Measurements from ENCODE around the gene AATK.

The AATK gene

GRCh38 chr17:81187586-81188490 lies 21.8 kb upstream of the AATK start:
- no peak overlapping the region for H3K9ac ChIP-seq (ENCODE audit: low read depth, low read length)
- no peak overlapping the region for H3K4me2 ChIP-seq (ENCODE audit: low read length)
- H3K36me3 ChIP-seq (ENCODE audit: insufficient read depth, low read length), result peaks cover 5% of the 10 kb centered on the region
- no peaks in the 10 kb centered on the region for H3K4me1 ChIP-seq (ENCODE audit: control insufficient read depth, insufficient read depth, low read length)
- no peak overlapping the region for H3K4me3 ChIP-seq (ENCODE audit: low read length)
- no peaks in the 10 kb centered on the region for H3K9me3 ChIP-seq (replicated peaks; ENCODE audit: low read length)
- peaks cover 8% of the 10 kb centered on the region for H3K27me3 ChIP-seq (ENCODE audit: control insufficient read depth, insufficient read depth, low read length)

GRCh38 chr17:81187120-81187519 lies 21.1 kb upstream of the AATK start:
- Histone ChIP-seq H3K9me3 (replicated peaks; ENCODE audit: low read length) (no peaks in the 10 kb centered on the region), H3K36me3 (ENCODE audit: insufficient read depth, low read length) (peaks cover 5% of the 10 kb centered on the region), H3K27me3 (ENCODE audit: control insufficient read depth, insufficient read depth, low read length) (peaks cover 8% of the 10 kb centered on the region), H3K4me3 (ENCODE audit: low read length) (no peak overlapping the region), H3K9ac (ENCODE audit: low read depth, low read length) (no peak overlapping the region), H3K4me1 (ENCODE audit: control insufficient read depth, insufficient read depth, low read length) (no peaks in the 10 kb centered on the region), H3K4me2 (ENCODE audit: low read length) (no peak overlapping the region)

GRCh38 chr17:81186203-81186602 lies 20.2 kb upstream of the AATK start:
- Histone ChIP-seq H3K9ac (ENCODE audit: low read depth, low read length) (no peak overlapping the region), H3K4me2 (ENCODE audit: low read length) (no peak overlapping the region), H3K27me3 (ENCODE audit: control insufficient read depth, insufficient read depth, low read length) (peaks cover 8% of the 10 kb centered on the region), H3K9me3 (replicated peaks; ENCODE audit: low read length) (no peaks in the 10 kb centered on the region), H3K4me1 (ENCODE audit: control insufficient read depth, insufficient read depth, low read length) (no peaks in the 10 kb centered on the region), H3K36me3 (ENCODE audit: insufficient read depth, low read length) (peaks cover 5% of the 10 kb centered on the region), H3K4me3 (ENCODE audit: low read length) (no peak overlapping the region)

DNA sequence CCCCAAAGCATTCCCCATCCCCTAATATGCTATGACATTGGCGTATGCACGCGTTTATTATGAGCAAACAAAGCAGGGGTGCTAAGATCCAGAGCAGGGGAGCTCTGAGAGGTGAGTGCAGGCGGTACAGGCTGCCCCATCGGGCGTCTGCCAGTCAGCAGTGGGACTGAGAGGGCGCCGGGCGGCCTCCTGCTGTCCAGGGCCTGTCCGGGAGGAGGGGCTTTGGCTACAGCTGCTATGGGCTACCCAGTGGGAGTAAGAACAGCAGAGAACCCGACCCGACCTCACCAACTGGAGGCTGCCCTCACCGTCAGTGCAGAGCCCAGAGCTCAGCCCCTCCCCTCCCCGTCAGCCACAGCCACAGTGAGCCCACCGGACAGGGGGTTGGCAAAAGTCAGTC lies 18.5 kb upstream of the AATK start:
- Histone ChIP-seq H3K27me3 (ENCODE audit: control insufficient read depth, insufficient read depth, low read length) (peaks cover 9% of the 10 kb centered on the region), H3K36me3 (ENCODE audit: insufficient read depth, low read length) (peaks cover under 1% of the 10 kb centered on the region), H3K4me1 (ENCODE audit: control insufficient read depth, insufficient read depth, low read length) (no peaks in the 10 kb centered on the region), H3K9me3 (replicated peaks; ENCODE audit: low read length) (no peaks in the 10 kb centered on the region), H3K9ac (ENCODE audit: low read depth, low read length) (no peak overlapping the region), H3K4me2 (ENCODE audit: low read length) (no peak overlapping the region), H3K4me3 (ENCODE audit: low read length) (no peak overlapping the region)

- no peaks in the 10 kb centered on the region for H3K4me1 ChIP-seq (ENCODE audit: control insufficient read depth, insufficient read depth, low read length)
- H3K9ac ChIP-seq (ENCODE audit: low read depth, low read length), result no peak overlapping the region
- no peaks in the 10 kb centered on the region for H3K9me3 ChIP-seq (replicated peaks; ENCODE audit: low read length)
- no peak overlapping the region for H3K4me3 ChIP-seq (ENCODE audit: low read length)
- no peak overlapping the region for H3K4me2 ChIP-seq (ENCODE audit: low read length)
- H3K36me3 ChIP-seq (ENCODE audit: insufficient read depth, low read length), result no peaks in the 10 kb centered on the region
- peaks cover 16% of the 10 kb centered on the region for H3K27me3 ChIP-seq (ENCODE audit: control insufficient read depth, insufficient read depth, low read length)
These were observed 17.8 kb upstream of the AATK start for GRCh38 chr17:81183807-81184206.

DNA sequence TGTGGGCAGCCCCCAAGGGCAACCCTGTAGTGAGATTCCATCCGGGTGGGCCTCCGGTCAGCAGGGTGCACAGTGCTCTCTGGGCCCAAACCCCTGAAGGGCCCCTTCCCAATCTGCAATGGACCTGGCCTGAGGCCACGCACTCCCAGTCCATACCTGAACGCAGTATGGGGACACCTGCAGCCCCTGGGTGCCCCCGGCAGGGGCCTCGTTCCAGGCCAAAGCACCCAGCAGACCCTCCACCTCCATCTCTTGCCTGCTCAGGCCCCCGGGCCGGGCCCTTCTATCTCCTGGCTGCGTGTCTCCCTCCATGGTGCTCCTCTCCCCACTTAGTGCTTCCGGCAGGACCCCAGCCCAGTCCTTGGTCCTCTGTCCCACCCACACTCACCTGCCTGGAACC lies 17.3 kb upstream of the AATK start:
- H3K9me3 ChIP-seq (replicated peaks; ENCODE audit: low read length), result no peaks in the 10 kb centered on the region
- H3K36me3 ChIP-seq (ENCODE audit: insufficient read depth, low read length), result no peaks in the 10 kb centered on the region
- no peak overlapping the region for H3K9ac ChIP-seq (ENCODE audit: low read depth, low read length)
- no peaks in the 10 kb centered on the region for H3K4me1 ChIP-seq (ENCODE audit: control insufficient read depth, insufficient read depth, low read length)
- no peak overlapping the region for H3K4me3 ChIP-seq (ENCODE audit: low read length)
- peaks cover 16% of the 10 kb centered on the region for H3K27me3 ChIP-seq (ENCODE audit: control insufficient read depth, insufficient read depth, low read length)
- H3K4me2 ChIP-seq (ENCODE audit: low read length), result no peak overlapping the region

- Histone ChIP-seq H3K4me2 (ENCODE audit: low read length) (no peak overlapping the region), H3K9me3 (replicated peaks; ENCODE audit: low read length) (no peaks in the 10 kb centered on the region), H3K27me3 (ENCODE audit: control insufficient read depth, insufficient read depth, low read length) (peaks cover 16% of the 10 kb centered on the region), H3K4me3 (ENCODE audit: low read length) (no peak overlapping the region), H3K36me3 (ENCODE audit: insufficient read depth, low read length) (no peaks in the 10 kb centered on the region), H3K4me1 (ENCODE audit: control insufficient read depth, insufficient read depth, low read length) (no peaks in the 10 kb centered on the region), H3K9ac (ENCODE audit: low read depth, low read length) (no peak overlapping the region)
These were observed 16.6 kb upstream of the AATK start for GRCh38 chr17:81182596-81182995.

- no peak overlapping the region for H3K9ac ChIP-seq (ENCODE audit: low read depth, low read length)
- no peak overlapping the region for H3K4me3 ChIP-seq (ENCODE audit: low read length)
- H3K4me1 ChIP-seq (ENCODE audit: control insufficient read depth, insufficient read depth, low read length), result no peaks in the 10 kb centered on the region
- no peaks in the 10 kb centered on the region for H3K9me3 ChIP-seq (replicated peaks; ENCODE audit: low read length)
- peaks cover 16% of the 10 kb centered on the region for H3K27me3 ChIP-seq (ENCODE audit: control insufficient read depth, insufficient read depth, low read length)
- H3K4me2 ChIP-seq (ENCODE audit: low read length), result no peak overlapping the region
- H3K36me3 ChIP-seq (ENCODE audit: insufficient read depth, low read length), result no peaks in the 10 kb centered on the region
These were observed 15.8 kb upstream of the AATK start for GRCh38 chr17:81181811-81182185.

DNA sequence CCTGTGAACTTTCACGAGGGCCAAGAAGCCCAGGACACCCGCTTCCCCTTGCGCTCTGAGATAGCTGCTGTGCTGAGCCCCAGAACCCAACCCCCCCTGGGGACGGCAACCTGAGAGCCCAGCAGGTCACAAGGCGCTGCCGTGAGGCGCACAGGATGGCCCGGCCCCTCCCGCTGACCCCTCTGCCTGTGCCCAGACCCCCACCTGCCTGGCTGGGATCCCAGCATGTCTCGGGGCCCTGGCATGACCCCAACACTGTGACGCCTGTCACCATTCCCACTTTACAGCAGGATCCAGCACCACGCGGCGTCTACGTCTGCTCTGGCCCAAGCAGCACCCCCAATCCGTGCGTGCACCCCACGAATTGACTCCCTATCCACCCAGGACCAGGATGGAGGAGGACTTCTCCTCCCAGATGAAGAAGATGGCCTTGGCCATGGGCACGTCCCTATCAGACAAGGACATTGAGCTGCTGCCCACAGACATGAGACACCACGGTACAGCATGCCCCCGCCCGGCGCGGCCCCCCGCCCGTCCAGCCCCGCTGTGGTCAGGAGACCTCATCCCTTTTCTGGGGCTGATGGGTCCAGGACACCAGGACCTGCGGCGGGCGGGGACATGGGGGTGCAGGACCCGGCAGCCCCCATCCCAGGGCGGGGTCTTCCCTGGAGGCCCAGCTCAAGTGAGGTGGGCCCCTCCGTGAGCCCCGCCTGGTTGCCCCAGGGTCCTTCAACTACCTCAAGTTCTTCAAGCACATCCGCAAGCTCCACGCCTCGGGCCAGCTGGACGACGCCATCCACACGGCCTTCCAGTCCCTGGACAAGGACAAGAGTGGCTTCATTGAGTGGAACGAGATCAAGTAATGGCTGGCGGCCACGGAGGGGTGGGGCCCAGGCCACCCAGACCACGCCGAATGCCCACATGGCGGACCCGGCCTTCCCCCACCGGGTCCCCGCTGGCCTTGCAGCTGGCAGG lies 15.1 kb upstream of the AATK start:
- Histone ChIP-seq H3K27me3 (ENCODE audit: control insufficient read depth, insufficient read depth, low read length) (peaks cover 16% of the 10 kb centered on the region), H3K4me1 (ENCODE audit: control insufficient read depth, insufficient read depth, low read length) (no peaks in the 10 kb centered on the region)

DNA sequence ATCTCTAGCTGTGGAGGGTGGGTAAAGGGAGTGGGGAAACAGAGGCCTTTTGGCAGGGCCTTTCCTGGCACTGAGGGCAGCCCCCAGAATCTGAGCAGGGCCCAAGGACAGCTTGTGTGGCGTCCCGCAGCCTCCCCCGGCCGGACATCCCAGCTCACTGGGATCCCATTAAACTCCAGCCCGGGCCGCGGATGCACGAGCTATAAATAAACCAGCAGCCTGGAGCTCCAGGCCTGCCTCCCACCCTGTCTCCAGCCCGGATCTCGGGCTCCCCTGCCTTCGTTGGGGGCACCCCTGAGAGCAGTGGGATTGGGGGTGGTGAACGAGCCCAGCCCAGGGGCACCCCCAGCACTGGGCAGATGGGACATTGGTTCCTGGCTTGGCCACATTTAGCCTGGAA lies 13.8 kb upstream of the AATK start:
- H3K9ac ChIP-seq (ENCODE audit: low read depth, low read length), result no peak overlapping the region
- no peak overlapping the region for H3K4me3 ChIP-seq (ENCODE audit: low read length)
- H3K27me3 ChIP-seq (ENCODE audit: control insufficient read depth, insufficient read depth, low read length), result peaks cover 16% of the 10 kb centered on the region
- no peaks in the 10 kb centered on the region for H3K4me1 ChIP-seq (ENCODE audit: control insufficient read depth, insufficient read depth, low read length)
- no peaks in the 10 kb centered on the region for H3K9me3 ChIP-seq (replicated peaks; ENCODE audit: low read length)
- no peaks in the 10 kb centered on the region for H3K36me3 ChIP-seq (ENCODE audit: insufficient read depth, low read length)
- no peak overlapping the region for H3K4me2 ChIP-seq (ENCODE audit: low read length)

More for the DNA sequence above, 15.1 kb upstream of the AATK start:
- Histone ChIP-seq H3K4me3 (ENCODE audit: low read length) (no peak overlapping the region), H3K36me3 (ENCODE audit: insufficient read depth, low read length) (no peaks in the 10 kb centered on the region), H3K4me2 (ENCODE audit: low read length) (no peak overlapping the region), H3K9me3 (replicated peaks; ENCODE audit: low read length) (no peaks in the 10 kb centered on the region), H3K9ac (ENCODE audit: low read depth, low read length) (no peak overlapping the region)

DNA sequence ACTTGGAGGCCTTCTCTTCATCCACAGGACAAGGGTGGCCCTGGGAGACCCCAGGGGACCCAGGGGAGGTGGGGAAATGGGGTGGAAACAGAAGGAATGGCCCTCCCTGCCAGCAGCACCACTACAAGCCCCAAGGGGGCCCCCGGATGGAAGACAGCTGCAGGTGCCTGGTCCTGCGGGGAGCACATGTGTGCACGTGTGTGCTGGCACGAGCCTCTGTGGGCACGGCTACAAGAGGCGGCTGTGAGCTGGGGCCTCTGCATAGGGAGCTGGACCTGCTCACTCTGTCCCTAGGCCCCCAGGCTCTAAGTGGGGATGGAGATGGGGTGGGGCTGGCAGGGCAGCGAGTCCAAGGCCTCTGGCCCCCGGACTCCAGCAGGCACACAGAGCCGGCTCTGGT lies 13.2 kb upstream of the AATK start:
- Histone ChIP-seq H3K36me3 (ENCODE audit: insufficient read depth, low read length) (no peaks in the 10 kb centered on the region), H3K4me3 (ENCODE audit: low read length) (no peak overlapping the region), H3K27me3 (ENCODE audit: control insufficient read depth, insufficient read depth, low read length) (peaks cover 9% of the 10 kb centered on the region), H3K4me1 (ENCODE audit: control insufficient read depth, insufficient read depth, low read length) (no peaks in the 10 kb centered on the region), H3K4me2 (ENCODE audit: low read length) (no peak overlapping the region), H3K9me3 (replicated peaks; ENCODE audit: low read length) (no peaks in the 10 kb centered on the region), H3K9ac (ENCODE audit: low read depth, low read length) (no peak overlapping the region)
